Stimulated activated CD4-positive, alpha-beta T cell treated with anti-CD3 and anti-CD28 coated beads, Interleukin-1b, Interleukin-23, amount 100 ng/mL, for 1 hour (primary cell): ENCODE data around the gene SEC61B.
A peak's percentile ranks its signal among the peaks of the same experiment; 100 is the strongest.

Experiments used
- DNase-seq, 2 donors: peaks; one replicate each; pipeline ENCODE4 v3.0.0-alpha.2; 2020; ENCODE audit warnings: low read depth in 2 of 2

The SEC61B gene

GRCh38 chr9:99221621-99222415, at the start of gene SEC61B, which contains the start of gene ALG2:
Gene SEC61B, plus strand, starts transcription at chr9:99222282. Its CDS starts 82 bp downstream, at chr9:99222364.
Gene ALG2, minus strand, starts transcription at chr9:99221942. Its CDS starts 48 bp downstream, at chr9:99221894.
- peak; percentile 79 to 90 for DNase-seq

DNA sequence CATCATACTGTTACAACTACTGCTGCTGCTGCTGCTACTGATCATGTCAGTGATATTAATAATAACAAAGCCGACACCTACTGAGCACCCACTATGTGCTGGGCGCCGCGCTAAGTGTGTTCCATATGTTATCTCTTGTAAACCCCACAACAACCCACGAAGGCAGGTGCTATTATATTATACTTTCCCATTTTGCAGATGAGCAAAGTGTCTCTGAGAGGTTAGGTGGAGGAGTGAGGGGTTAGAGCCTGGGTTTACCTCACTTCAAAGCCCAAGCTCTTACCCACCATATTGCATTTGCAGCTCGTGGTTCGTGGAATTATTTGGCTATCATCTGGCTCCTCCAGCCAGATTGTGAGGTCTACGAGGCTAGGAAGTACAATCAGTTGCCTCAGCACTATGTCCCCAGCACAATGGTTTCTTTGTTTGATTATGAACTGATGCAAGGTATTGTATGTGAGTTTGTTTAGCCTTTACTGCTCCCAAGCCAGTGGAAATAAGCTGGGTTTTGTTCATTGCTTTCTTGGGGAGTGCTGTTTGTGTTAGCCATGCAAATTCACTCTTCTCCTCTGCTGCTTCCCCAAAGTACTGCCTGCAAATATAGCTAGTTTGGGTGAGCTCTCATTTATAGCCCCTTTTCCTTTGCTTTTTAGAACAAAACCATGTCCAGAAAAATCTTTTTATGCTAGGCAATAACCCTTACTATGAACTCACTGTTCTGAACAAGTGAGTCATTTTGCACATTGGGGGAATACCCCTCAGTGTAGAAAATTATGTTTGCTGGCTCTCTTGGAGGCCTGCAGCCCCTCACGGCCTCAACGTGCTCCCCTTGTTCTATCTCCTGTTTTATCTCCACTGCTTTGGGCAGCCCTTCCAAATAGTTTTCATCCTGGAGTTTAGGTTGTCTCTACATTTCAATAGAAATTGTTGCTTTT, 48.2 kb upstream of the SEC61B start:
- no peak for DNase-seq

- DNase-seq: no peak
Measured at GRCh38 chr9:99176527-99177013, 45.5 kb upstream of the SEC61B start.

DNA sequence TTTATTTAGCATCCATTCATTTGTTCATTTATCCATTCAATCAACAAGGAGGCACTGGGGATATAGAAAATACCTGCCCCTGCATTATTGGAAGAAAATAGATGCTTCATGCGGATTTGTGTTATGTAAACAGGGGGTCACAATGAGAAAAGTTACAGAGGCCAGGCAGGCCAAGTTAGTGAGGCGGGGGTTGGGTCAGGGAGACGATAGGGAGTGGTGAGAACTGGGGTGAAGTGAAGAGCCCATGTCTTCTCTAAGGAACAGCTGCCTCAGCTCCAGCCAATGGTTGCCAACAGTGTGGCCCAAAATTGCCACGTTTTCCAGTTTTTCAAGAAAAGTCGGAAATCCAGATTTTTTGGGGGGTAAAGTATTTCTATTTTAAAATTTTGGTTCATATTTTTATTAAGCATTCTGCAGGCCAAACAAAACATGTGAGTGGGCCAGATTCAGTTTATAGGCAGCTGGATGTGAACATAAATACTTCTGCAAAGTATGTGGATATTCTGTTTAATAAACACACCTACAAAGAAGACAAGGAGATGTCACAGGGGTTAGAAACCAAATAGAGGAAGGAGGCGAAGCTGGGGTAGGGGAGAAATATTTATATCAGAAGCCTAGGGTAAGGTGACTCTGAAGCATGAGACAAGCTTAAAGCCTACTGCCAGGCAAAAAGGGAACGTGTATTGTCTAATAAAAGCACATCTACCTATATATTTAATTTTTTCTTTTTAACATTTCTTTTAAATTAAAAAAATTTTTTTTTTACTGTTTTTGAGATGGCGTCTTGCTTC, 44.3 kb upstream of the SEC61B start:
- no peak for DNase-seq

DNA sequence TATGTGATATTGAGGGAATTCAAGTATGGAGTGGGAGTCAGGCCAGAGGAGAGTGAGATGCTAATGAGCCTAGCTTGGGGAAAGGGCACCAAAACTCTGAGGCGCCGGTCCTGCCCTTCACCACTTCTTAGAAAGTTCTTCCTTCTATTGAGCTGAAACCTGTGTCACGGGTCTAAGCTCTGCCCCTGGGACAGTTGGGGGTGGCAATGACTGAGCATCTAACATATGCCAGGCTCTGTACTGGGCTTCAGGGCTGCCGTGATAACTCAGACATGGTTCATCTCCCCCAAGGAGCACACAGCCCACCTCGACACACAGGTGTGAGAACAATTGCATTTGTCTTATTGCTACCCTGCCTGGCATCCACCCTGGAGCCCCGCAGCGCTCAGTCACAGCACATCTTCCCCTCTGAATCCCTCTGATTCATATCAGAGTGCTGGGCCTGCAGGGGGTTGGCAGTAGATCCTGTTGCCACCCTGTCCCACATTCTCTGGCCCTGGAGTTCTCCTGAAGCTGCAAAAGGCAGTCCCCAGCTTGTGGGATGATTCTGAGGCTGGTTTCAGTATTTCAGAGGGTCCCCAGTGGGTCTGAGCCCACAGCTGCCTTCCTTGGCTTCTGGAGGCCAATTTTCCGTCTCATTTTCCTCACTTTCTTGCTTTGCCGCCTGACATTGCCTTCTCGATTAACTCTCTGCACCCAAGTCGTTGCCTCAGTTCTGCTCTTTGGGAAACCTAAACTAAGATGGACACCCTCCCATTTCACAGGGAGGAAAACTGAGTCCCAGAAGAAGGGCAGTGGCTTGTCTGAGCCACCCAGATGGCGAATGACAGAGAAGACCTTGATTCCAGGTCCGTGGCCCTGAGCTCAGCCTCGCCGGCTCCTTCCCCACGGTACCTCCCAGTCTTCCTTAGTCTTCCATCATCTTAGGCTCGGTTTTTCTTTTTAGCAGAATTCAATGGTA, 42.9 kb upstream of the SEC61B start:
- DNase-seq: no peak

DNA sequence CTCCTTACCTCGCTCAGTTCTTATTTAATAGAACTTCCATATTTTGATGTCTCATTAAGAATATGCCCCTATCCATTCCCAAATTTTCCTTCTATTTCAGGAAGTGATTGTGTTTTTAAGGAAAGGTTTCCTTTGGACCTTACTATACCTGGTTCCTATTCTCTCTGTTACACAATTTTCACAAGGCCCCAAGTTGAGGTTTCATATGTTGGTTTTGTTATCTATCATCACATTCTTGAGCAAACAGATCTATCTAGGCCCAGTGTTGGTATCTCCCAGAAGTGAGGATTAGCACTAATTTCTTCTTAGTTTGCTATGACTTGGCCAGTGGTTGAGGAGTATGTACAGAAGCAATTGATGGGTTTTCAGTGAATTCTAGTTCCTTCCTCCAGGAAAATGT, 41.9 kb upstream of the SEC61B start:
- DNase-seq: no peak

GRCh38 chr9:99180662-99181061, 41.4 kb upstream of the SEC61B start:
- DNase-seq: no peak

- DNase-seq: no peak
Measured at GRCh38 chr9:99181206-99181605, 40.9 kb upstream of the SEC61B start.

- no peak for DNase-seq
Measured at GRCh38 chr9:99181621-99182020, 40.5 kb upstream of the SEC61B start.

DNA sequence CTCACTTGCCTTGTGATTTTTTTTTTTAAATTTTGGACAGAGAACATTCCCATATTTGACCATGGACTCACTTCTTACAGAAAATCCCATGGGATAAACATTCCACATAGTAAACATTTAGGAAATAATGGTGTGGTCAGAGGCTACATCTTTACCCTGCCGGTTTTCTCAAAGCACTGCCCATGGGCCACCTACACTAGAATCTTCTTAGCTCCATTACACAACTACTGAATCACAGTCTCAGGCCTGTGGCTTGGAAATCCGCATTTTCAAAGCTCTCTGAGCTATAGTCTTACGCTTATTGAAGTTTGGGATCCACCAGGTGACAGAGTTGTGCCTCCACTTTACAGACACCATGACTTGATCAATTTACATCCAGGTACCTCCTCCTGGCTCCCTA, 39.7 kb upstream of the SEC61B start:
- no peak for DNase-seq

GRCh38 chr9:99183616-99184015, 38.5 kb upstream of the SEC61B start:
- DNase-seq: no peak

GRCh38 chr9:99184110-99184474, 38.0 kb upstream of the SEC61B start:
- DNase-seq: no peak

DNA sequence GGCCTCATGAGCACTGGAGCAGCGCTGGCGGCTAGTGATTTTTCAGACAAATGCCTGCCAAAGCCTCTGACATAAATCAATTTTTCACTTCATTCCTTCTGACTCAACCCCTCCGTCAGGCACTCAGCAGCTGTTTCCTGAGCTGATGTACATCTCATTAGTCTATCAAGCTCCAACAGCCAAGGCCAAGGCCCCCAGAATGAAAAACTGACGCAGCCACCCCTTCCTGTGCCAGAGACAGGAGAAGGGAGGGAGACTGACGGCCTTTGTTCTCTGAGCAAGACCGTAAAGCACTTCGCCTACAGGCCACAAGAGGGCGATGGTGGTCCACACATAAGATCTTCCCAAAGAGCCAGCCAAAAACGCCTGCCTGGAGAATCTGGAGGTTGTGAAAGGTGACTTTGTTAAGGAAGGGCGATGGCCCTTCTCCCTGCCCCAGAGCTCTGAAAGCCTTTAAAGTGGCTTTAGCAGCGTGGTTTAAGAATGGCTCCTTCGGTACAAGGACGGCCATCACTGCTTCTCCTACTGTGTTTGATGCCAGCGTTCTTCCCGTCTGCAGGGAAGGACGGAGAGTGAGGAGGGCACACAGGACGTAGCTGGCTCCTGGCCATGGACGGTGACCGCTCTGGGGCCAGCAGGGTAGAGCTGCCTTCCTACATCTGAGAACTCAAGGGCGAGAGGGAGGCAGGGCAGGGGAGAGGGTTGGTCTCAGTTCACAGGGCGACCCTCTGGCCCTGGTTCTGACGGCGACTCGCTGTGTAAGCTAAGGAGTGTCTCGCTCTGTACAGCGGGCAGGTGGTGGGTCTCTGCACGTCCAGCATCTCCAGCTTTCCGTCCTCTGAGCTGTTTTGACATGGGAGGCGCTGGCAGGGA, 37.4 kb upstream of the SEC61B start:
- peak; percentile 32 to 49 for DNase-seq

DNA sequence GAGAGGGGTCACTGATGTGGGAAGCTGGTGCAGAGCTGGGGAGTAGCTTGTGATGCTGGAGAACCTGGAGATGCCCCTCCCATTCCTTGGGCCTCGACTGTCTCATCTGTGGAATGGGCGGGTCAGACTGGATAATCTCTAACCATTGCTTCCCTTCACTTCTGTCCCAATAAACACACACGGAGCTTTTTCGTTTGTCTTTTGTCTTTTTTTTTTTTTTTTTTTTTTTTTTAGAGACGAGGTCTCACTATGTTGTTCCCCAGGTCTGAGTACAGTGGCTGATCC, 36.8 kb upstream of the SEC61B start:
- DNase-seq: no peak

GRCh38 chr9:99185934-99186333, 36.1 kb upstream of the SEC61B start:
- no peak for DNase-seq

DNA sequence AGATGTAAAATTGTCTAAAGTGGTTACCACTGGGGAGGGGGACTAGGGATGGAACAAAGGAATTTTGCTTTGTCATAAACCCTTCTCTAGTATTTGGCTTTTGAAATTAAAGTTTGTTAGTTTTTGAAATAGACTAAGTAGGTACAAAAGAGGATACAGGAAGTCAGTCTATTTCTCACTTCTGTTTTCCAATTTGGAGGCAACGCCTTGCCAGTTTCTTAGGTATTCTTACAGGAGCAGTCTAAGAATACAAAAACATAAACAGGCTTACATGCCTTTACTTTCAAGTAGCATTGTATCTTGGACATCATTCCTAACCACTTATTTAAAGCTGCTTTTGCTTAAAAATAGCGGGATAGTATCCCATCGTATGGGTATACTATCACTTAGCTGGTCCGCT, 34.8 kb upstream of the SEC61B start:
- no peak for DNase-seq

DNA sequence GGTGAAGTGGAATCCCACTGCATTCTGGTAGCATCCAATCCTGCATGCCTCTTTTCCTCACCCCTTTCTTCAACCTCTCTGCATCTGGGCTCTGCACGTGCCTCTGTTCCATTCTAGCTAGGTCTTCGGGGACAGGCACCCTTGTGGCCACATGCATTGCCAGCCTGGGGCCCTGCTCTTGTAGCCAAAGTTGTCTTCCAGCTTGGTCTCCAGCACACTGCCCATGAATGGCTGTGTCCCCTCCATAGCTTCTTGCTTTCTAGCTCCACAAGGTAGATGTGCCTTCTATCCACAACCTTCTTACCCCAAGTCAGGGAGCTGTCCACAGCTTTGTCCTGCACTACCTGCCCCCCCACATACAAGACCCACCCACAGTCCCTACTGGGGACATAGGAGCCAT, 32.9 kb upstream of the SEC61B start:
- DNase-seq: no peak

DNA sequence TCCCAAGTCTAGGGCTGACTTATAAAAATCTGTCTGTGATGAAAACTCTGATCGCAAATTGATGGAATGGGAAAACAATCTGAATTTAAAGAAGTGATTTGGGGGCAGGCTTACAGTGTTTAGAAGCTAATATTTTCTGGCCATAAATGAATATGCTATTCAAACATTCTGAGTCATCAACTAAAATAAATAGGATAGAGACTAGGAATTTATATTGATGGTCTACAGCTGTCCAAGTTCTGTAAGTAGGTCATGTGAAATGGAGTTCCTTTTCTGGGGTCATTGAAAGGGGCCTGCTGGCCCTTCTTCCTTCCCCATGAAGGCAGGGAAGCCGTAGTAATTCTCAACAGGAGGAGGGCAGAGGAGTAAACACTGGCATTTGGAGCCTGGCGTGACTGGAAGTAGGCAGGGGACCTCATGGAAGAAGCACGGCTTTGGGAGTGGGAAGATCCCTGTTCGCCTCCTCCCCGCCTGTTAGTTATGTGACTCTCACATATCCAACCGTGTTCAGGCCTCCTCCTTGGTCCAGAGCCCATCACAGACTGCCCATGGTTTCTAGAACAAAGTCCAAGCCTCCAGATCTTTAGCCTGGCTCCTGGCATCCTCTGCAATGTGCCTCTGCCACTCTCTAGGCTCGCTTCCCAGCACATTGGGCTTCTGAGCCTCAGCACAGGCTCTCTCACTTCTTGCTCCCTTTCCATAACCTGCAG, 32.0 kb upstream of the SEC61B start:
- no peak for DNase-seq

GRCh38 chr9:99190597-99191283, 31.3 kb upstream of the SEC61B start:
- DNase-seq: no peak
